ENCODE measurements around the gene TMEM218. TPM values are rescaled to one million over a fixed set of nuclear protein-coding genes. Genes with fewer than 3 reads are reported as not detected.
"Not testable (repeated sequence)": the region's sequence is repeated elsewhere in the genome, so short reads cannot be mapped to it uniquely, and the experiment has no call there.

Gene TMEM218
- total and polyA plus RNA-seq, 2 of the 8 experiments (the other 6 are each of a cell fraction or from before 2014, with no cell fraction given) = 17.0 to 33.5 TPM

DNA sequence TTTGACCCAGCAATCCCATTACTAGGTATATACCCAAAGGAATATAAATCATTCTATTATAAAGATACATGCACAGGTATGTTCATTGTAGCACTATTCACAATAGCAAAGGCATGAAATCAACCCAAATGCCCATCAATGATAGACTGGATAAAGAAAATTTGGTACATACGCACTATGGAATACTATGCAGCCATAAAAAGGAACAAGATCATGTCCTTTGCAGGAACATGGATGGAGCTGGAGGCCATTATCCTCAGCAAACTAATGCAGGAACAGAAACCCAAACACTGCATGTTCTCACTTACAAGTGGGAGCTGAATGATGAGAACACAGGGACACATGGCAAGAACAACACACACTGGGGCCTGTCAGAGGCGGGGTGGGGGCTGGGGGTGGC lies 55.3 kb downstream of the TMEM218 start:
- H3K23me2 ChIP-seq (ENCODE audit: low read depth, low read length); H3K27ac ChIP-seq (ENCODE audit: low read depth, low read length); H3K4me1 ChIP-seq (replicated peaks in 1 of 4; ENCODE audit: control insufficient read depth in 3 of 4, insufficient read depth in 4 of 4, low read length in 3 of 4); H3K4ac ChIP-seq (replicated peaks; ENCODE audit: insufficient read length, low read depth, low read length); H2BK20ac ChIP-seq (ENCODE audit: low read length); H3K18ac ChIP-seq (ENCODE audit: extremely low read depth, low read length); H3K79me2 ChIP-seq (ENCODE audit: control insufficient read depth in 1 of 2, insufficient read depth in 2 of 2, low read length in 2 of 2); H3K9me3 ChIP-seq (ENCODE audit: insufficient read depth in 2 of 2, low read depth in 1 of 2, low read length in 1 of 2); H2BK12ac ChIP-seq (ENCODE audit: low read depth, low read length); FAIRE-seq; H2BK5ac ChIP-seq (ENCODE audit: low read depth, low read length); H3K36me3 ChIP-seq (ENCODE audit: control insufficient read depth in 2 of 4, insufficient read depth in 4 of 4, low read length in 3 of 4); H3K14ac ChIP-seq (ENCODE audit: insufficient read length); H3K56ac ChIP-seq (replicated peaks; ENCODE audit: insufficient read length, low read depth, low read length); H3K9ac ChIP-seq (replicated peaks in 1 of 4; ENCODE audit: extremely low read depth in 1 of 4, low read depth in 3 of 4, low read length in 3 of 4); H2BK120ac ChIP-seq (replicated peaks; ENCODE audit: low read depth, low read length); H3K79me1 ChIP-seq (ENCODE audit: low read depth, low read length); H3K4me2 ChIP-seq (ENCODE audit: insufficient read depth in 1 of 2, low read depth in 2 of 2, low read length in 2 of 2); H2AK5ac ChIP-seq (ENCODE audit: low read depth, low read length); H3K4me3 ChIP-seq (ENCODE audit: extremely low read depth in 1 of 4, insufficient read depth in 2 of 4, low read depth in 3 of 4, low read length in 4 of 4); H4K91ac ChIP-seq (replicated peaks; ENCODE audit: insufficient read length, low read length); H4K5ac ChIP-seq (ENCODE audit: insufficient read length, low read depth, low read length); DNase-seq (ENCODE audit: low read depth in 1 of 2, low spot score in 2 of 2); H2AFZ ChIP-seq (ENCODE audit: low read length); H4K8ac ChIP-seq (ENCODE audit: extremely low read depth, insufficient read depth, low read length); H3K27me3 ChIP-seq (replicated peaks in 1 of 4; ENCODE audit: control insufficient read depth in 3 of 4, extremely low read depth in 1 of 4, insufficient read depth in 3 of 4, low read length in 3 of 4); H2BK15ac ChIP-seq (ENCODE audit: low read length); POLR2A ChIA-PET (ENCODE audit: partially characterized antibody); H3K23ac ChIP-seq (ENCODE audit: insufficient read length); H4K20me1 ChIP-seq (replicated peaks in 1 of 2; ENCODE audit: control insufficient read depth in 1 of 2, insufficient read depth in 2 of 2, low read length in 2 of 2): not testable (repeated sequence)
- CTCF ChIA-PET (ENCODE audit: partially characterized antibody) = interaction anchor here (1.1 to 2.0 kb wide), 2 partner anchors 30 to 35 kb away, joined by 5 read pairs; no protein-coding TSS in a partner anchor
- WGBS, 2 experiments (ENCODE audit: extremely low coverage in 1 of 2, insufficient coverage in 1 of 2, insufficient read length in 1 of 2, insufficient replicate concordance in 2 of 2, low coverage in 1 of 2, low lambda C conversion rate in 2 of 2, missing lambda C conversion rate in 1 of 2) = 84% methylated on average over 2 of the region's 2 CpGs; no CpG with 5 or more reads in 1 of the 2 experiments
